Thyroid gland (tissue), 4 donors: ENCODE measurements around the gene SP3.

Experiments used
- POLR2A ChIP-seq, 2 donors: fragments of 450-650 bp; IDR thresholded peaks; one replicate each; pipeline ENCODE4 v1.6.1; 2017; ENCODE audit warnings: antibody characterized with exemption in 2 of 2, mild to moderate bottlenecking in 2 of 2, moderate library complexity in 1 of 2
- TF ChIP-seq, protein P1 (sequence below), 6 experiments: fragments of 200-600 bp in 3 of 6; fragments of 450-650 bp in 3 of 6; sonication (generic) in 3 of 6; IDR thresholded peaks; one replicate each; pipeline ENCODE4 v1.5.1; 2016 to 2019; ENCODE audit warnings: antibody characterized with exemption in 6 of 6, mild to moderate bottlenecking in 2 of 6, inconsistent platforms in 1 of 6, moderate library complexity in 1 of 6

DNA sequence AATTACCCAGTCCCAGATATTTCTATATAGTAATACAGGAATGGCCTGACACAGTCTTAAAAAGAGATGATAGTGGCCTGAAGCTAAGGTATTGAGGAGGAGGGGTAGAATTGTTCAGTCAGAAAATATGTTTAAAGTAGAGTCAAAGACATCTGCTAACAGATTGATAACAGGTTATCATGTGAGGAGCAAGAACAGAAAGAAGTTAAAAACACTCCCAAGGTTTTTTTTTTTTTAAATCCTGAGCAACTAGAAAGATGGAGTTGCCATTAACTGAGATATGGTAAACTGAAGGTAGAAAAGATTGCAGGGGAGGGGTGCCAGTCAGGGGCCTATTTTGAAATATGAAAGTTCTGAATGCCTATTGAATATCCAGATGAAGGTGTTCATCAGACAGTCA lies 43.1 kb downstream of the SP3 start:
- TF ChIP-seq POLR2A (IDR thresholded peaks at IDR 0.05), result no peak
- TF ChIP-seq, protein P1, sequence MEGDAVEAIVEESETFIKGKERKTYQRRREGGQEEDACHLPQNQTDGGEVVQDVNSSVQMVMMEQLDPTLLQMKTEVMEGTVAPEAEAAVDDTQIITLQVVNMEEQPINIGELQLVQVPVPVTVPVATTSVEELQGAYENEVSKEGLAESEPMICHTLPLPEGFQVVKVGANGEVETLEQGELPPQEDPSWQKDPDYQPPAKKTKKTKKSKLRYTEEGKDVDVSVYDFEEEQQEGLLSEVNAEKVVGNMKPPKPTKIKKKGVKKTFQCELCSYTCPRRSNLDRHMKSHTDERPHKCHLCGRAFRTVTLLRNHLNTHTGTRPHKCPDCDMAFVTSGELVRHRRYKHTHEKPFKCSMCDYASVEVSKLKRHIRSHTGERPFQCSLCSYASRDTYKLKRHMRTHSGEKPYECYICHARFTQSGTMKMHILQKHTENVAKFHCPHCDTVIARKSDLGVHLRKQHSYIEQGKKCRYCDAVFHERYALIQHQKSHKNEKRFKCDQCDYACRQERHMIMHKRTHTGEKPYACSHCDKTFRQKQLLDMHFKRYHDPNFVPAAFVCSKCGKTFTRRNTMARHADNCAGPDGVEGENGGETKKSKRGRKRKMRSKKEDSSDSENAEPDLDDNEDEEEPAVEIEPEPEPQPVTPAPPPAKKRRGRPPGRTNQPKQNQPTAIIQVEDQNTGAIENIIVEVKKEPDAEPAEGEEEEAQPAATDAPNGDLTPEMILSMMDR (IDR thresholded peaks at IDR 0.05), result no peak
